ENCODE data around the gene KIF20A. TPM values are rescaled to one million over a fixed set of nuclear protein-coding genes. Genes with fewer than 3 reads are reported as not detected.

Gene KIF20A
- total RNA-seq, 1 donor from 2014 or later = 4.7 TPM

GRCh38 chr5:138216799-138217198 lies 37.9 kb downstream of the KIF20A start:
- no peaks in the 10 kb centered on the region for H3K9me3 Mint-ChIP-seq (ENCODE audit: unreplicated experiment)
- Histone ChIP-seq H4K20me1 (ENCODE audit: insufficient read depth, low read length) (no peaks in the 10 kb centered on the region), H3K4me3 (ENCODE audit: insufficient read depth, low read depth, low read length) (no peak overlapping the region), H3K9ac (ENCODE audit: low read length) (no peak overlapping the region), H3K36me3 (ENCODE audit: insufficient read depth, low read length) (no peaks in the 10 kb centered on the region), H3K4me2 (ENCODE audit: low read length) (no peak overlapping the region), H3K9me3 (ENCODE audit: insufficient read depth, low read depth, low read length) (no peaks in the 10 kb centered on the region), H3K27me3 (ENCODE audit: insufficient read depth, low read length) (no peaks in the 10 kb centered on the region), H3K4me1 (ENCODE audit: insufficient read depth, low read length) (no peaks in the 10 kb centered on the region), H3K27ac (ENCODE audit: low read depth, low read length) (no peak overlapping the region), H2AFZ (ENCODE audit: low read depth, low read length) (no peak overlapping the region), H3K79me2 (ENCODE audit: insufficient read depth, low read length) (peaks cover 14% of the 10 kb centered on the region)
- no peak overlapping the region for H3K4me3 Mint-ChIP-seq (ENCODE audit: unreplicated experiment)
- DNase-seq (ENCODE audit: low read depth) = no peak
- H3K27ac Mint-ChIP-seq (ENCODE audit: unreplicated experiment) = no peak overlapping the region
- peaks cover 5% of the 10 kb centered on the region for H3K27me3 Mint-ChIP-seq (ENCODE audit: low read depth, unreplicated experiment)
- no peaks in the 10 kb centered on the region for H3K36me3 Mint-ChIP-seq (ENCODE audit: low read depth, unreplicated experiment)
- TF ChIP-seq, protein P1, sequence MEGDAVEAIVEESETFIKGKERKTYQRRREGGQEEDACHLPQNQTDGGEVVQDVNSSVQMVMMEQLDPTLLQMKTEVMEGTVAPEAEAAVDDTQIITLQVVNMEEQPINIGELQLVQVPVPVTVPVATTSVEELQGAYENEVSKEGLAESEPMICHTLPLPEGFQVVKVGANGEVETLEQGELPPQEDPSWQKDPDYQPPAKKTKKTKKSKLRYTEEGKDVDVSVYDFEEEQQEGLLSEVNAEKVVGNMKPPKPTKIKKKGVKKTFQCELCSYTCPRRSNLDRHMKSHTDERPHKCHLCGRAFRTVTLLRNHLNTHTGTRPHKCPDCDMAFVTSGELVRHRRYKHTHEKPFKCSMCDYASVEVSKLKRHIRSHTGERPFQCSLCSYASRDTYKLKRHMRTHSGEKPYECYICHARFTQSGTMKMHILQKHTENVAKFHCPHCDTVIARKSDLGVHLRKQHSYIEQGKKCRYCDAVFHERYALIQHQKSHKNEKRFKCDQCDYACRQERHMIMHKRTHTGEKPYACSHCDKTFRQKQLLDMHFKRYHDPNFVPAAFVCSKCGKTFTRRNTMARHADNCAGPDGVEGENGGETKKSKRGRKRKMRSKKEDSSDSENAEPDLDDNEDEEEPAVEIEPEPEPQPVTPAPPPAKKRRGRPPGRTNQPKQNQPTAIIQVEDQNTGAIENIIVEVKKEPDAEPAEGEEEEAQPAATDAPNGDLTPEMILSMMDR (IDR thresholded peaks at IDR 0.05; ENCODE audit: insufficient read depth, low read depth, low read length) = no peak
- no peak for TF ChIP-seq EZH2 (IDR thresholded peaks at IDR 0.05; ENCODE audit: insufficient read depth, low read length)
- FAIRE-seq = no peak
- no peaks in the 10 kb centered on the region for H3K4me1 Mint-ChIP-seq (ENCODE audit: low read depth, unreplicated experiment)

- H4K20me1 ChIP-seq (ENCODE audit: insufficient read depth, low read length) = no peaks in the 10 kb centered on the region
- H3K79me2 ChIP-seq (ENCODE audit: insufficient read depth, low read length) = no peaks in the 10 kb centered on the region
Observed at GRCh38 chr5:138223532-138223931, 44.6 kb downstream of the KIF20A start.

GRCh38 chr5:138224712-138225111 lies 45.8 kb downstream of the KIF20A start:
- Histone ChIP-seq H3K9ac (ENCODE audit: low read length) (no peak overlapping the region), H3K27ac (ENCODE audit: low read depth, low read length) (no peak overlapping the region), H3K79me2 (ENCODE audit: insufficient read depth, low read length) (no peaks in the 10 kb centered on the region), H2AFZ (ENCODE audit: low read depth, low read length) (no peak overlapping the region), H3K9me3 (ENCODE audit: insufficient read depth, low read depth, low read length) (no peaks in the 10 kb centered on the region), H3K4me2 (ENCODE audit: low read length) (no peak overlapping the region), H3K4me1 (ENCODE audit: insufficient read depth, low read length) (no peaks in the 10 kb centered on the region), H3K36me3 (ENCODE audit: insufficient read depth, low read length) (no peaks in the 10 kb centered on the region), H4K20me1 (ENCODE audit: insufficient read depth, low read length) (no peaks in the 10 kb centered on the region), H3K4me3 (ENCODE audit: insufficient read depth, low read depth, low read length) (no peak overlapping the region), H3K27me3 (ENCODE audit: insufficient read depth, low read length) (no peaks in the 10 kb centered on the region)
- DNase-seq (ENCODE audit: low read depth) (no peak), FAIRE-seq (no peak)
- Mint-ChIP-seq H3K27me3 (ENCODE audit: low read depth, unreplicated experiment) (peaks cover 3% of the 10 kb centered on the region), H3K27ac (ENCODE audit: unreplicated experiment) (no peak overlapping the region), H3K4me3 (ENCODE audit: unreplicated experiment) (no peak overlapping the region), H3K36me3 (ENCODE audit: low read depth, unreplicated experiment) (peaks cover 2% of the 10 kb centered on the region), H3K4me1 (ENCODE audit: low read depth, unreplicated experiment) (no peaks in the 10 kb centered on the region), H3K9me3 (ENCODE audit: unreplicated experiment) (peaks cover 7% of the 10 kb centered on the region)
- no peak for TF ChIP-seq EZH2 (IDR thresholded peaks at IDR 0.05; ENCODE audit: insufficient read depth, low read length)
- TF ChIP-seq, protein P1 (IDR thresholded peaks at IDR 0.05; ENCODE audit: insufficient read depth, low read depth, low read length) = no peak

More at GRCh38 chr5:138223532-138223931, 44.6 kb downstream of the KIF20A start:
- TF ChIP-seq EZH2 (IDR thresholded peaks at IDR 0.05; ENCODE audit: insufficient read depth, low read length) = no peak
- TF ChIP-seq, protein P1 (IDR thresholded peaks at IDR 0.05; ENCODE audit: insufficient read depth, low read depth, low read length) = no peak
- Histone ChIP-seq H3K4me3 (ENCODE audit: insufficient read depth, low read depth, low read length) (no peak overlapping the region), H3K4me2 (ENCODE audit: low read length) (no peak overlapping the region), H3K36me3 (ENCODE audit: insufficient read depth, low read length) (no peaks in the 10 kb centered on the region), H2AFZ (ENCODE audit: low read depth, low read length) (no peak overlapping the region), H3K9me3 (ENCODE audit: insufficient read depth, low read depth, low read length) (no peaks in the 10 kb centered on the region), H3K9ac (ENCODE audit: low read length) (no peak overlapping the region), H3K27ac (ENCODE audit: low read depth, low read length) (no peak overlapping the region), H3K27me3 (ENCODE audit: insufficient read depth, low read length) (no peaks in the 10 kb centered on the region), H3K4me1 (ENCODE audit: insufficient read depth, low read length) (no peaks in the 10 kb centered on the region)
- FAIRE-seq (no peak), DNase-seq (ENCODE audit: low read depth) (no peak)
- peaks cover 3% of the 10 kb centered on the region for H3K27me3 Mint-ChIP-seq (ENCODE audit: low read depth, unreplicated experiment)
- peaks cover 7% of the 10 kb centered on the region for H3K9me3 Mint-ChIP-seq (ENCODE audit: unreplicated experiment)
- no peaks in the 10 kb centered on the region for H3K4me1 Mint-ChIP-seq (ENCODE audit: low read depth, unreplicated experiment)
- no peak overlapping the region for H3K27ac Mint-ChIP-seq (ENCODE audit: unreplicated experiment)
- H3K4me3 Mint-ChIP-seq (ENCODE audit: unreplicated experiment) = no peak overlapping the region
- peaks cover 2% of the 10 kb centered on the region for H3K36me3 Mint-ChIP-seq (ENCODE audit: low read depth, unreplicated experiment)

Data from astrocyte (in vitro differentiated cells and primary cell).